ENCODE data around the gene RAB11FIP4. TPM values are rescaled to one million over a fixed set of nuclear protein-coding genes. Genes with fewer than 3 reads are reported as not detected.

The RAB11FIP4 gene
- total and polyA plus RNA-seq, 12 donors = 1.6 to 13.9 (median 8.4) TPM

GRCh38 chr17:31506517-31506916, 115.0 kb downstream of the RAB11FIP4 start:
- Histone ChIP-seq H3K36me3 (no peaks in the 10 kb centered on the region), H3K27ac (peak overlapping the region in 2 of 10 donors; percentile 25 to 26), H3K4me3 (no peak overlapping the region), H3K9me3 (no peaks in the 10 kb centered on the region), H3K27me3 (no peaks in the 10 kb centered on the region), H3K4me1 (peaks cover 6 to 50% (median 29%) of the 10 kb centered on the region in 9 donors)
- intact Hi-C loops (cut with DNase I) = no loop called here
- no peak for TF ChIP-seq CTCF (IDR thresholded peaks at IDR 0.05)
- ATAC-seq (no peak), DNase-seq (no peak)
- WGBS, 2 donors = 65 to 71% methylated on average over 1 of the region's 1 CpG

GRCh38 chr17:31508288-31509094, 117.0 kb downstream of the RAB11FIP4 start:
- H3K4me3 ChIP-seq = peak overlapping the region in 1 of 10 donors; percentile 31
- no peaks in the 10 kb centered on the region for H3K27me3 ChIP-seq
- peak overlapping the region in 6 of 10 donors; percentile 20 to 87 (median 73) for H3K27ac ChIP-seq
- H3K9me3 ChIP-seq = no peaks in the 10 kb centered on the region
- peak in 5 of 9 donors; percentile 9 to 38 (median 26) for TF ChIP-seq CTCF (IDR thresholded peaks at IDR 0.05)
- peaks cover 6 to 56% (median 29%) of the 10 kb centered on the region in 9 donors for H3K4me1 ChIP-seq
- intact Hi-C loops (cut with DNase I) = no loop called here
- H3K36me3 ChIP-seq = no peaks in the 10 kb centered on the region
- 56 to 59% methylated on average over 13 of the region's 13 CpGs for WGBS, 2 donors
- ATAC-seq (peak in 4 of 8 donors; percentile 5 to 37 (median 23)), DNase-seq (no peak)

- no peaks in the 10 kb centered on the region for H3K36me3 ChIP-seq
- no peak for DNase-seq
- no peak for TF ChIP-seq CTCF (IDR thresholded peaks at IDR 0.05)
- intact Hi-C loops (cut with DNase I) = no loop called here
- peaks cover 6 to 56% (median 29%) of the 10 kb centered on the region in 9 donors for H3K4me1 ChIP-seq
- no peaks in the 10 kb centered on the region for H3K9me3 ChIP-seq
- H3K27ac ChIP-seq = peak overlapping the region in 9 of 10 donors; percentile 40 to 87 (median 70)
- WGBS, 2 donors = 71 to 73% methylated on average over 13 of the region's 13 CpGs
- H3K4me3 ChIP-seq = peak overlapping the region in 1 of 10 donors; percentile 31
- peak in 6 of 8 donors; percentile 2 to 39 (median 4) for ATAC-seq
- H3K27me3 ChIP-seq = no peaks in the 10 kb centered on the region
These were observed 117.8 kb downstream of the RAB11FIP4 start for GRCh38 chr17:31509095-31509804.

- ATAC-seq = peak; percentile 27 to 77 (median 51)
These were observed 118.3 kb downstream of the RAB11FIP4 start for GRCh38 chr17:31509805-31510177.

More at GRCh38 chr17:31509805-31510177, 118.3 kb downstream of the RAB11FIP4 start:
- Histone ChIP-seq H3K4me3 (peak overlapping the region in 1 of 10 donors; percentile 31), H3K4me1 (peaks cover 6 to 56% (median 29%) of the 10 kb centered on the region in 9 donors), H3K36me3 (no peaks in the 10 kb centered on the region), H3K27ac (peak overlapping the region; percentile 46 to 87 (median 70)), H3K27me3 (no peaks in the 10 kb centered on the region), H3K9me3 (no peaks in the 10 kb centered on the region)
- 56 to 68% methylated on average over 5 of the region's 5 CpGs for WGBS, 2 donors
- no peak for TF ChIP-seq CTCF (IDR thresholded peaks at IDR 0.05)
- intact Hi-C loops (cut with DNase I) = no loop called here
- DNase-seq = peak in 1 of 2 donors; percentile 50

All from heart right ventricle (tissue), 16 donors.